DMS 273 (cell line): ENCODE results near the gene SCAMP2.
A peak's percentile ranks its signal among the peaks of the same experiment; 100 is the strongest.

Experiments
- DNase-seq: peaks from one replicate; lab custom pipeline; 2025; ENCODE audit not compliant: unreplicated experiment; lab: John Stamatoyannopoulos, UW

Gene SCAMP2

DNA sequence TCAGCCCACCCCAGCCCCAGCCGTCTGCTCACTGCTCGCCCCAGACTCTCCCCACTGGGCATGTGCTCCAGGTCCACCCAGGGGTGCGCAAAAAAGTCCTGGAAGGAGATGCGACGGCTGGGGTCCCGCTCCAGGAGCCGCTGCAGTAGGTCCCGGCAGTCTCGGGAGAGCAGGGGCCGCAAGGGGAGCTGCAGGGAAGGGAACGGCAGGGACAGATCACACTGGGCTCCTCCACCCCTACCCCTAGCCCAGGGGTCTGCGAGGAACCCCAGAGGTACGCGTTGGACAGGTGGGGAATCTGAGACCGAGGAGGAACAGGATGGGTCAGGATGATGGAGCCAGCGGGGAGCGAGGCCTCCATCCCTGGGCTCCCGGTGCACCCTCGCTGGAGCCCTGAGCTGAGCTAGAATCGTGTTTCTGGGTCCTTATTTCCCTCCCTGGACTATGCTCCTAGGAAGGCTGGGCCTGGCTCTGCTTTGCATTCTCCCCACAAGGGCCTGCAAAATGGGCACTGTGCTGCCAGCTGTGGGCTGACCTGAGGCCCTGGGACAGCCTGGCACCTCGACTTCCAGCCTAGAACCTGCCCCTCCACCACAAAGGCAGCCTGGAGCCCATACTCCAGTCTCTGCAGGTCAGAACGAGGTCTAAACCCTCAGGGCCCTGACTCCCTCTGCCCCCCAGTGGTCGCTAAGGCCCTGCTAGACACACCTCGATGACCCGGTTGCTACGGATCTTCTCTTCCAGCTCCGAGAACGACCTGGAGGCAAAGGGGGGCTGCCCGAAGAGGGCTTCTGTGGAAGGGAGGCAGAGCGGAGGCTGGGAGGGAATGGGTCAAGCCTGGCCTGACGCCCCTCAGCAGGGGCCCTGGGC lies 33.4 kb downstream of the SCAMP2 start:
- DNase-seq, result peak; percentile 26

DNA sequence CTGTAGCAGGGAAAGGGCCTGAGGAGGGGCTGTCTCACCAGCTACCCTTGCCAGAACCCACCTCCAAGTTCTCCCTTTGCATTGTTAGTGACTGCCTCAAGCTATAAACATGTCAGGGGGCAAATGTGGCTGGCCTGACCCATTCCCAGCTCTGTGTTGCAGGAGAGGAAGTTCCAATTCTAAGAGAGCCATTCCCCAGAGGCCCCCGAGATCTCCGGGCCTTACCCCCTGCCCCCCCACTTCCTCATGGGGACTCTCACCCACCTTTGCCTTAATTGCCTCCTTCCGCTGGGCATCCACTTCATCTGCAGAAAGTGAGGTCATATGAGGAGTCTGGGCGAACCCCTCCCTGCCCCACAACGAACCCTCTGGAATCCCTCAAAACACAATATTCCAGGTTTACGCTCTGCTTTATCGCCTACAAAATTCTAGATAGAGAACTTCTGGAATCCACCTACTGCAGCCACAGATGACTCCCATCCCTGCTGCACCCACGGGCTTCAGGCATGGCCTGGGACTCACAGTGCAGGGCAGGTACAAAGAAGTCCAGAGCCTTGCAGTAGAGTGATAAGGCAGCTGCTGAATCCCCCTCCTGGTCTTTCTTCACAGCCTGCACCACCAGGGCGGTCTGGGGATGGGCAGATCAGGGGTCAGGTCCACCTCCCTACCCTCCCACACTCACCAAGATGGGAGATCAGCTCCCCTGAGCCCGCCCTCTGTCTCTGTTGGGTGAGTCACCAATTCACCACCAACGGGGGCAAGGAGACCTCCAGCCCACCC lies 34.2 kb downstream of the SCAMP2 start:
- DNase-seq, result no peak

DNA sequence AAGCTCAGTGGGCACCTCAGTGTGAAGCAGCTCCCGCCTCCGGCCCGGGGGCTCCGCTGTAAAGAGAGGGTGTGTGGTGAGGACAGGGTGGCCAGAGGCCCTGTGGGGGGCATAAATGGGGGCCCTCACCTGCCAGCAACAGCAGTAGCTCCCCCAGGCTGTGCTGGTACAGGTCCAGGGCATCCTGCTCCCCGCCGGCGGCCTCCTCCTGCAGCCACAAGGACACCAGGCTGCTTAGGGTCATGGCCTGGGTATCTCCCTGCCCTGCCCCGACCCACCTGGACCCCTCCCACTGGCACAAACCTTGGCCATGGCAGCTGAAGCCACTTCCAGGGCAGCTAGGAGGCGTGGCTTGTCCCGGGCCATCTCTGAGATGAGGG lies 35.0 kb downstream of the SCAMP2 start:
- no peak for DNase-seq

DNA sequence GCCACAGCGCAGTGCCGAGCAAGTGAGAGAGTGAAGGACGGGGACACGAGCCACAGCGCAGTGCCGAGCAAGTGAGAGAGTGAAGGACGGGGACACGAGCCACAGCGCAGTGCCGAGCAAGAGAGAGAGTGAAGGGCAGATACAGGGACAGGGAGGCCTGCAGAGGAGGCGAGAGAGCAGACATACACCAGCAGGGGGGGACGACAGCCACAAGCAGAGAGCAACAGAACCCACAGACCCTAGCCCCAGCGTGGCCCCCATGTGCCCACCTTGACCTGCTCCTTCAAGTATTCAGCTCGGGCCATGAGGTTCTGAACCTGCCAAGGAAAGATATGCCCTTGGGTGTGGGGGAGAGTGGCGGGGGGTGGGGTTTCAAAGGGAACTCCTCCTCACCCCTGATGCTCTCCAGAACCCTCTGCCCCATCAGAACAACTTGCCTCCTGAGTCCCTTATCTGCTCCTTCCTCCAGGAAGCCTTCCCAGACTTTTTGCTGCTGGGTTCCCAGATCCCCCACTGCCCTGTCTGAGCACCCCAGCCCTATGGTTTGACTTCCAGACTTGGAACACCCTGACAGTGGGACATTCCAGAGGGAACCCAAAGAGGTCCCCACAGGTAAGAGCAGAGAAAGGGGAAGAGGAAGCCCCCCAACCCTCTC lies 35.6 kb downstream of the SCAMP2 start:
- DNase-seq, result no peak

DNA sequence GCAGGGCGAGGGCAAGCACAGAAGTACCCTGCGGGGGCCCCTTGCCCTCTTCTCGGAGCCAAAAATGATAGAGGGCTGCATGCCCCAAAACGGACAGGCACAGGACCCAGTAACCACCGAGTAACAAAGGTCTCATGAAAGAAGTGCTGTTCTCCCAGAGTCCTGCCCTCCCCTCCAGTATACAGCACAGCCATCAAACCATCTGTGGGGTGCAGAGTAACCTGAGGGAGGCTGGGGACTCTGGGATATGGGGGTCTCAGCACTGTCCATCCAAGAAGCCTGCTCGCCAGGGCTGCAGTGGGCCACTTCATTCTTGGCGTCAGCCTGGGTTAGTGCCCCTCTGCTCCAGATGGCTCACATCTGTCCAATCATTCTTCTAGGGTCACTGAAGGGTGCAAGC lies 36.3 kb downstream of the SCAMP2 start:
- DNase-seq, result no peak

DNA sequence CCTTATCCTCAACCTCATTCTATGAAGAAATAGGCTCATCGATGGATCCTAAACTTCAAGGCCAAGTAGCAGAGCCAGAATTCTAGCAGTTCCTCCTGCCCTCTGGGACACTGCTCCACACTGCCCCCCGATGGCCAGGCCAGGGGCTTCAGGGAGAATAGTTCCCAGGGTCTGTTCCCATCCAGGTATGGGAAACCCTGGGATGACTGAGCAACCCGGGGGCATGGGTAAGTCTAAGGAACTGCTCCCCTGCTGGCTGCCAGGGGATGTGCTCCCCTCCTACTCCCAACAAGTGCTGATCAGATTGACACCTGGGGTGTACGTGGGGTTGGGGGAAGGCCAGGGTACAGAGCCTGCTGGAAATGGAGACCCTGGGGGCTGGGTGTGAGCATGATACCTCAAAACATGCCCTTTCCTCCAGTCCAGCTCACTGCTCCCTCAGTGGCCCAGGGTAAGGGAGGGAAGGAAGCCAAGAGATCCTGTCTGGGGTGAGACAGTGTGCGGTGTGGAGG lies 37.8 kb downstream of the SCAMP2 start:
- peak; percentile 89 for DNase-seq

DNA sequence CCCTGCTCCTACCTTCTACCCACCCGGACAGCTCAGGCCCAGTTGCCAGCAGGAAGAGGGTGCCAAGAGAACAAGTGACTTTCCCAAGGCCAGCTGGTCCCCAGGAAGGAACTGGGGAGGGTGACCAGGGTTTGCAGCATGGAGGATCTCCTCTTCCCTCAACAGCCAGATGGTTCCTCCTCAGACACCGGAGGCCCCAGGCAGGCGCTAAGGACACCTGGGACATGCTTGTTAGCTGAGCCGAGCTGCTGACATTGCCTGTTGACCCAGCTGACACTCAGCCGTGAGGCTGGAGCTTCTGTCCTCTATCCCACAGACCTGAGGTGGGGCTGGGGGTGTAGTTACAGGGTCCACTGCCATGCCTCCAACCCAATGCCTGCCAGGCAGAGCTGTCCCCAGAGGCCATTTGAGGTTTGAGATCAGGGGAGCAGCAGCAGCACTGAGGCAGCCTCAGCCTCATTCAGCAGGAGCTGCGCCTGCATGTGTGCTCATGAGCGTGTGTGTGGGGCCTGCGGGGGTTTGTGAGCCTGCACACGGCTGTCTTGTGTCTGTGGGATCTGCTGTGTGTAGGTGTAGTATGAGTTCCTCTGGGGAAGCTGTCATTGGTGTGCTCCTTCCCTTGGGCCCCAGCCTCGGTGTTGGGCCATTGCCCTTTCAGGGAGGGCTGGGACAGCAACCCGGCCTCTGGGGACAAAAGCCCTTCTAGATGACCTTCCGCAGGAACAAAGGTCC lies 39.6 kb downstream of the SCAMP2 start:
- peak; percentile 75 for DNase-seq

DNA sequence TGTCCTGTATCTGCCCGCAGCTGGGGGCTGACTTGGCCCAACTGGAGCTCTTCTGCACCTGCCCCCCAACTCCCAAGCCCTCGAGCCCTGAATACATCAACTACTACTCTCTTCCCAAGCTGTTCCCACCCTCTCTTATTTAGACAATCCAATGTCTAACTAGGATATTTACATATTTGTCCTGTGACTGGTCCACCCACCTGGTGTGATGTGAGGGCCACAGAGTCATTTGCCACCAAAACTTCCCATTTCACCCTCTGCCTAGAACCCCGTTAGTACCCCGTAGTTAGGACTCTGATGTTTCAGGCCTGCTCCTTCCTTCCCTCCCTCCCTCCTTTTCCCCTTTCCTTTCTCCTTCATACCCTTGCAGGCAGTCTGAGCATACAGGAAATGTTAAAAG lies 40.3 kb downstream of the SCAMP2 start:
- peak; percentile 33 for DNase-seq

DNA sequence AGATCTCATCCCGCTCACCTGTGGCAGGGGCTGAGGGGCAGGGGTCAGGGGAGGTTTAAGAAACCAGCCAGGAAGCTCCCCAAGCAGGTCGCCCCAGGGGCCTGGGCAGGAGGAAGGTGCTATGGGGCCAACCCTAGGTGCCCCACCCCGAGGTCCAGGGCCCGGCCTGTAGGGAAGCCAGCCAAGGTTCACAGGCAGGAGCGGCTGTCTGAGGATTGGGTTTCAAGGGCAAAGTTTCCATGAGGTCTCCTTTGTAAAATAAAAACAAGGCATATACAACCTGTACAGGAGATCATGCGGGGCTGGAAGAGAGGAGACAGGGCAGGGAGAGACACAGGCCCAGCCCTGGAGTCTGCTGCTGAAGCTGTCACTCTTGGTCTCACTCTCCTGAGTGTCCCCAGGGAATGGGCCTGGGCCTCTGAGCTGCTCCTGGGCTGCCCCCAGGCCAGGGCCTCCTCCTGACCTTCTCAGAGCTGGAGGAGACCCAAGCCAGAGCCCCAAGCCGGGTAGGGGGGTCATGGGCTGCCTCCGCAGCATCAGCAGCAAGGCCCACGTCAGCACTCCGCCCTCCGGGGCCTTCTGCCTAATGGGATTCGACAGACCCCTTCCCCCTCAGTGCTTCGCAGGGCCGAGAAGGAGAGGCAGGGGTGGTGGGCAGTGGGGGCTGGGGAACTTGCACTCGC lies 41.2 kb downstream of the SCAMP2 start:
- peak; percentile 64 for DNase-seq

DNA sequence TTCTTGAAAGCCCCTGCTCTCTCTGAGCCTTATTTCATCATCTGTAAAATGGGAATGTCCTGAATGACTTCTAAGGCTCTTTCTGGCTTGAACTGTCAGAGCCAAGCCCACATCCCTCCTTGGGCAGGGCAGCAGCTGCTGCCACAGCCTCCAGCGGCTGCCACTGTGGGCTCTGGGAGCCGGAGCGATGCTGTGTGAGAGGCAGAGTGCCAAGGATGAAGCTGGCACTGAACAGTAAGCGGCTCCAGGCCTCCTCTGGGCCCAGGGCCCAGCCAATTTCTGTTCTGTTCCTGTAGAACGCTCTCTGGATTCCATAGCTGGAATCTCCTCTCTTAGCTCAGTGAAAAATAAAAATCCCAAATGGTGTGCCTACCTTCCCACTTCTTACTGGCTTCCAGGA lies 42.3 kb downstream of the SCAMP2 start:
- peak; percentile 90 for DNase-seq

DNA sequence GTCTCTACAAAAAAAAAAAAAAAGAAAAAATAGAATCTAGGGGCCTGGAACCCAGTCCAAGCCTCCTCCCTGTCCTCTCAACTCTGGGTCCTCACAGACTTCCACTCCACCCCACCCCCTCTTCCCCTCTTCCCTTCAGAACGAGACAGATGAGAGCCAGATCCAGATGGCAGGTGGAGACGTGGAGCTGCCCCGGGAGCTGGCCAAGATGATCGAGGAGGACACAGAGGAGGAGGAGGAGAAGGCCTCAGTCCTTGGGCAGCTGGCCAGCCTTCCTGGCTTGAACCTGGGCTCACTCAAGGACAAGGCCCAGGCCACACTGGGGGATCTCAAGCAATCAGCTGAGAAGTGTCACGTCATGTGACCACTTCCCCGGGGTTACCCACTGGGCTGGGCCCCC lies 43.2 kb downstream of the SCAMP2 start:
- peak; percentile 52 for DNase-seq

DNA sequence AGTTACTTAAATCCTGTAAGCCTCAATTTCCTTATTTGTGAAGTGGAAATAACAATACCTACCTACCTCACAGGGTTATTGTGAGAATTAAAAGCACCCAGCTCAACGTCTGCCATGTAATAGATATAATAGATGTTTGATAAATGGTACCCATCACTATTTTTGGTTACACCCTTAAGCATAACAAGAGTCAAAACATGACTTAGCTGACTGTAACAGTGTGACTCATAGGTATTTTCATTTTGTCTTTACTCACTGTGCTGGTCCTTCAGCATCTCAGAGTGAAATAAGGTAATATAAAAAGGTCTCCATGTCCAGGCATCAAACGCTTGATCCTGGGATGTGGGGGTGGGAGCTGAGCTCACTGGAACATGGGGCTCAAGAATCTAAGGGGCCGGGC lies 43.7 kb downstream of the SCAMP2 start:
- no peak for DNase-seq

DNA sequence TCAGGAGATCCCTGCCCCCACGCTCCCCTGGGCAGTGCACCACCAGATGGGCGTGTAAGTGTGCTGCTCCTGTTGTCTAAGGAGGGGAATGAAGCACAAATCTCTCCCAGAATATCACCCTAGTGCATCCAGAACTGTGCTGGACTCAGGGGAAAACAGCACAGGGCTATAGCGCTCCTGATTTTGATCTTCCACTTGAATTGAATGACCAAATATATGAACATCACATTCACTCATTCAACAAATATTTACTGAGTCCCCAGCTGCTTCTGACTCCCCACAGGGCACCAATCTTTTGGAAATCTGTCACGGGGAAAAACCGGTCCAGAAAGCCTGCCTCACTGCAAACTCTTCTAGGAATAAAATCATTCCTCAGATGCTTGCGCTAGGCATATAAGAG lies 44.3 kb downstream of the SCAMP2 start:
- peak; percentile 65 for DNase-seq

DNA sequence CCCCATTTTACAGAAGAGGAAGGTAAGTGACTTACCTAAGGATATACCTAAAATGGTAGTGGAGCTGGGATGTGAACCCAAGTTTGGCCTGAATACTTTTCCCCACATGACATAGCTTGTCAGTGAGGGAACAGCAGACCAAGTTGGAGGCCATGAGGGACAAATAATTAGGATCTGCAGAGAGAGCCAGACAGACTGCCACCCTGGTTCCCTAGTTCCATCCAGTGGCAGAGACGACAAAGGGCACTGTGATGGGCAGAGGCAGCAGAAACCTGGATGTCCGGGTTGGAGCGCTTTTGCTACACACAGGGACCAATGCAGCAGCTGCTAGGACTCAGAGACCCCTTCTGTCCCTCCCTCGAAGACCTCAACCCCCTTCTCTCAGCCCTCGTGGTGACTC lies 45.6 kb downstream of the SCAMP2 start:
- DNase-seq, result peak; percentile 21

DNA sequence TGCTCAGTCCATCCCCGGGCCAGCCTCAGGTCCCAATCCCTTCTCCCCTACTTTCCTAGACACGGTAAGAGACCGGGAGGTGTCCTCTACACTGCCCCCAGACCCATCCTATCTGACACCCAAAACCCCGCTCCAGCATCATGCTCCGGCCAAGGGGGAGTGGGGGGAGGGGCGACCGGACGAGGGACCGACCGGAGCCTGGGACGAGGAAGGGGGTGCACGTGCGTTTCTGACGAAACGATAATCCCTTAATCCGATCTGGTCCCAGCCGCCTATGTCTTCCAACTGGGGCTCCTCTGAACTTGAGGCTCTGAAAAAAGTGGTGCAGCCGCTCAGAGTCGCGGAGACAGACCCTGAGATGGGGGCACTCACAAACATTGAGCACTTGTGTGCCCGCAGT lies 46.2 kb downstream of the SCAMP2 start:
- DNase-seq, result no peak

DNA sequence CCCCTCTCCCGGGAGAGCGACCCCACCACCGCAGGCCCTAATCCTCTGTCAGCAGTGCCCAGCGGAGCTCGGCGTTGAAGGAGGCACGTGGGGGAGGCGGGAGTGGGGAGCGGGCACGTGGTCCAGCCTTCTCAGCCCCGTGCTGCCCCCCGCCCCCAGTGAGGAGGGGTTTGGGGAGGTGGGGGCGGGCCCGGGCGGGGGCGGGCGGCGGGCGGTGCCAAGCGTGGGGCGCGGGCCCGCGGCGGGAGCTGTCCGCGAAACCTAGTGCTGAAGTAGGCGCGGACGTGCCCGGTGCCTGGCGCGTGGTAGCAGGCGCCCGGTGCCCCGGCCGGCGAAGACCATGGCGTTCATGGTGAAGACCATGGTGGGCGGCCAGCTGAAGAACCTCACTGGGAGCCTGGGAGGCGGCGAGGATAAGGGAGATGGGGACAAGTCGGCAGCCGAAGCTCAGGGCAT lies 46.8 kb downstream of the SCAMP2 start, which contains the start of gene CPLX3:
Gene CPLX3 (plus strand): TSS at position 264 of the 456 bp plus-strand sequence. CDS start 77 bp downstream, at position 341.
- no peak for DNase-seq

DNA sequence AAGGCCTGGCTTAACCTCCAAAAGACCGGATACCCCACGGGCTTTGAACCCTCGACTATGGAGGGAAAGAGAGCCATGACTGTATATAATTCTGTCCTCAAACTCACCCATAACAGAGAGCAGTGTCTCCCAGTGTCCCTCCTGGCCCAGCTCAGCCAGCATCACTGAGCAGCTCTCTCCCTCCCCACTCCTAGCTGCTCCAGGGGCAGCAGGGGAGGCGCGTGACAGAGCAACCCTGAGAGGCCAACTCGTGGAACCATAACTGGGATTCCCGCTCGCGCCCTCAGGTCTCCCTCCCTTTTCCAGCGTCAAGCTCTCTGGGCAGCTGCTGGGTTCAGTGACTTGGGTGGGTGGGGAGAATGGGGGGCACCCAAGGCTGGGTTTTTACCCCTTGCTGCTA lies 47.3 kb downstream of the SCAMP2 start:
- DNase-seq, result peak; percentile 14

DNA sequence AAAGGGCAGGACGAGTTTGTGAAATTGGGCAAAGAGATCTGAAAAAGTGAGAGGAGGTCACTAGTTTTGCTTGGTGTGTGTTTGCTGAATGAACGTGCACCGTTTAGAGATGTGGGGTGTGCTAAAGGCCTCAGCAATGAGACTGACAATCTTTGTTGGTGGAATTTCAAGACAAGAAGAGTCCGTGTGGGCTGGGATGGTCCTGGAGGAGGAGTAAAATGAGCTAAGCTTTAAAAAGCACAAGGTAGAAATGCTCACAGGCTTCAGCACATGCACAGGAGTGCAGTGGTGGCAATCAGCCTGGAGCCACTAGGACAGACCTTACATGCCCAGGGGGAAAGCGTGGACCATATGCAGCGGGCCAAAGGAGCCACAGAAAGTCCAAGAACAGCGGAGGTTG lies 48.2 kb downstream of the SCAMP2 start:
- DNase-seq, result no peak

DNA sequence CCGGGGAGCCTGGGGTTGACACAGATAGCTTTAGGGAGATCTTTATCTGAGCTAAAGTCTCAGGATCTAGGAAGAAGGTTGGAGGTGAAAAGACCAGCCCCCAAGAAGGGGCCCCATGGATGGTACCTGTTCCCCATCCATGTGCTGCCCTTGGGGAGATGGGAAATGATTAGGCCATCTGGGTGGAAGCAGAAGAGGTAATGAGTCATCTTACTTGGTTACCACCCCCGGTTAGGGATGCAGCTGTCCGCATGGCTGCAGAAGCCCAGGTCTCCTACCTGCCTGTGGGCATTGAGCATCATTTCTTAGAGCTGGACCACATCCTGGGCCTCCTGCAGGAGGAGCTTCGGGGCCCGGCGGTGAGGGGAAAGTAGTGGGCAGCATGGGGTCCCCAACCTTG lies 49.8 kb downstream of the SCAMP2 start:
- peak; percentile 56 for DNase-seq

DNA sequence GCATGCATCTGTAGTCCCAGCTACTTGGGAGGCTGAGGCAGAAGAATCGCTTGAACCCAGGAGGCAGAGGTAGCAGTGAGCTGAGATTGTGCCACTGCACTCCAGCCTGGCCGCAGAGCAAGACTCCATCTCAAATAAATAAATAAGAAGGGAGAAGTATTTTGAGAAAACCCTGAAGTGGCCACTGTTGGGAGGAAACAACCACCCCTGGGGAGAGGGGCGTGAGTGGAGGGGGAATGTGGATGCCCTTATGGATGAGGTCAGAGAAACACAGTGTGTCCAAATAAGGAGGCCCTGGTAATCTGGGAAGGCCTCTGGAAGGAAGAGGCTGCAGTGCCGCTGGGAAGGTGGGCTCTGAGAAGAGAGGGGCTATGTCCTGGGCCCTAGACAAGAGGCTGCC lies 50.9 kb downstream of the SCAMP2 start:
- DNase-seq, result no peak
